Inflammatory macrophage treated with lipopolysaccharide for 4 hours (primary cell): ENCODE measurements around the gene DRGX.

ENCODE experiments used
- DNase-seq: peaks from one replicate; pipeline ENCODE4 v3.0.0-alpha.2; 2020

The DRGX gene

GRCh38 chr10:49395741-49396665 is at the start of gene DRGX:
TSS of gene DRGX (minus strand) at chr10:49396089. CDS start at chr10:49395440, 649 bp downstream.
- no peak for DNase-seq

GRCh38 chr10:49444349-49444748 is 48.5 kb upstream of the DRGX start:
- no peak for DNase-seq

GRCh38 chr10:49442863-49443262 is 47.0 kb upstream of the DRGX start:
- DNase-seq = no peak

- DNase-seq = no peak
Observed at GRCh38 chr10:49441488-49442476, 45.9 kb upstream of the DRGX start.

GRCh38 chr10:49435225-49435624 is 39.3 kb upstream of the DRGX start:
- DNase-seq = no peak

- no peak for DNase-seq
Observed at GRCh38 chr10:49433069-49433468, 37.2 kb upstream of the DRGX start.

- no peak for DNase-seq
Observed at GRCh38 chr10:49431426-49431825, 35.5 kb upstream of the DRGX start.

- no peak for DNase-seq
Observed at GRCh38 chr10:49429458-49429857, 33.6 kb upstream of the DRGX start.

GRCh38 chr10:49426490-49427360 is 30.8 kb upstream of the DRGX start:
- no peak for DNase-seq

- peak; percentile 26 for DNase-seq
Observed at GRCh38 chr10:49419005-49419404, 23.1 kb upstream of the DRGX start.

- no peak for DNase-seq
Observed at GRCh38 chr10:49418328-49418727, 22.4 kb upstream of the DRGX start.

- DNase-seq = no peak
Observed at GRCh38 chr10:49418053-49418326, 22.1 kb upstream of the DRGX start.

GRCh38 chr10:49417311-49418052 is 21.6 kb upstream of the DRGX start:
- DNase-seq = no peak

GRCh38 chr10:49415846-49416245 is 20.0 kb upstream of the DRGX start:
- no peak for DNase-seq

- DNase-seq = no peak
Observed at GRCh38 chr10:49415109-49415508, 19.2 kb upstream of the DRGX start.

GRCh38 chr10:49414496-49414895 is 18.6 kb upstream of the DRGX start:
- no peak for DNase-seq

GRCh38 chr10:49412571-49412970 is 16.7 kb upstream of the DRGX start:
- DNase-seq = no peak

GRCh38 chr10:49410365-49411074 is 14.6 kb upstream of the DRGX start:
- no peak for DNase-seq

- DNase-seq = no peak
Observed at GRCh38 chr10:49409755-49410154, 13.9 kb upstream of the DRGX start.

- DNase-seq = no peak
Observed at GRCh38 chr10:49408519-49409306, 12.8 kb upstream of the DRGX start.
